ENCODE results near the gene CROCC2.

DNA sequence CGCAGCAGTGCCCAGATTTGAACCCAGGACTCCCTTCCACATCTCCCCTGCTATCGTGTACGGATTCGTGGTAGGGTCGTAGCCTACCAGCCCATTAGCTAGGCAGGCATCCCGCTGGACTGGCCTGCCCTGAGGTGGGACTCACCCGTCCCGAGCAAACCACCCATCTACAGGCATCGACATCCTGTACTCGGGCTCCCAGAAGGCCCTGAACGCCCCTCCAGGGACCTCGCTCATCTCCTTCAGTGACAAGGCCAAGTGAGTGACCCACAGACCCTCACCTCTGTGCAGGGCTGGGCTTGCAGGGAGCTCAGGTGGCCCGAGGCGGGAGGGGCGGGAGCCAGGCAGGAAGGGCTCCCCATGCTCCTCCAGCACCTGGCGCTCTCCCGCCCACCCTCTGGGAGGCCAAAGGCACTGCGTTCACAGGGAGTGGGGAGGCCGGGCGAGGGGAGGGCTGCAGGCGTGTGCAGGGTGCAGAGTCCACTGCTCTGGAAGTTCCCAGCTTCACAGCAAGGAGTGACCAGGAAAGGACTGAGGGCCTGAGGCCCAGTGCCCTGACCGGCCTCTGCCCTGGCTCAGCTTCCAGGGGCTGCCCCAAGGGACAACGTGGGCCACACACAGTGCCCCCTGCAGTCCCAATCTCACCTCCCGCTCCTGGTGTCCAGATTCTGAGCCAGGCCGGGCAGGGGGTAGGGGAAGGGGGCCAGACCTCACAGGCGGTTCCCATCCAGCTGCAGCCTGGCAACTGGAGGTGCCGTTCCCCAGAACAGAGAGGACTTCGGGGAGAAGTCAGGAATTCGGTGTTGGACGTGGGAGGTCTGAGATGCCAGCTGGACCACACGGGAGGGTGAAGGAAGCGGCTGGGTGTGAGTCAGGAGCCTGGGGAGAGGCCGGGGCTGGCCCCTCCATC is 32.1 kb upstream of the CROCC2 start:
- TF ChIP-seq POLR2A (IDR thresholded peaks at IDR 0.05) (no peak), CTCF (IDR thresholded peaks at IDR 0.05) (peak in 1 of 3 donors; percentile 12)

Data from lower leg skin (tissue), 3 donors.